GM12891 (cell line): Measurements from ENCODE around the gene SETD1B.
"Not testable (repeated sequence)": the region's sequence is repeated elsewhere in the genome, so short reads cannot be mapped to it uniquely, and the experiment has no call there.

Experiments used
- PAX5 ChIP-seq: IDR thresholded peaks from 2 replicates; pipeline ENCODE4 v1.6.1; 2011; ENCODE audit warnings: low read length, moderate library complexity, mild to moderate bottlenecking; ENCODE audit not compliant: insufficient read depth, severe bottlenecking
- POLR2A ChIP-seq: IDR thresholded peaks from 2 replicates; pipeline ENCODE4 v1.6.1; 2011; ENCODE audit warnings: low read depth, low read length, control low read depth
- POLR2AphosphoS5 ChIP-seq: IDR thresholded peaks from 2 replicates; pipeline ENCODE4 v1.6.1; 2011; ENCODE audit warnings: low read depth, low read length, control low read depth
- POU2F2 ChIP-seq: IDR thresholded peaks from 2 replicates; pipeline ENCODE4 v1.6.1; 2011; ENCODE audit warnings: low read depth, mild to moderate bottlenecking, control low read depth, low read length, moderate library complexity
- SPI1 ChIP-seq: IDR thresholded peaks from 2 replicates; pipeline ENCODE4 v1.6.1; 2011; ENCODE audit warnings: low read depth, low read length, control low read depth
- TAF1 ChIP-seq: IDR thresholded peaks from 2 replicates; pipeline ENCODE4 v1.6.1; 2011; ENCODE audit warnings: low read depth, low read length, control low read depth

DNA sequence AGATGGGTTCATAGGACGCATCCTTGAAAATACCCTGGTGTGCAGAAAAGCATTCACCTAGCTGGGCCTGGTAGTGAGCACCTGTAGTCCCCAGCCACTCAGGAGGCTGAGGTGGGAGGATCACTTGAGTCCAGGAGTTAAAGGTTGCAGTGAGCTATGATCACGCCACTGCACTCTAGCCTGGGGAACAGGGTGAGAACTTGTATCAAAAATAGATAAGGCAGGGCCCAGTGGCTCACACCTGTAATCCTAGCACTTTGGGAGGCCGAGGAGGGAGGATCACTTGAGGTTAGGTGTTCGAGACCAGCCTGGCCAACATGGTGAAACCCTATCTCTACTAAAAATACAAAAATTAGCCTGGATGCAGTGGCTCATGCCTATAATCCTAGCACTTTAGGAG lies 56.9 kb downstream of the SETD1B start:
- TF ChIP-seq POLR2A, POLR2AphosphoS5, POU2F2, TAF1, PAX5, SPI1: not testable (repeated sequence)
